Mucosa of stomach (tissue), 1 donor: ENCODE measurements around the gene OR52I1.

Experiments used
- H3K27me3 ChIP-seq: one replicate; pipeline ENCODE4 v1.7.0; 2013; ENCODE audit warnings: mild to moderate bottlenecking, low read length; ENCODE audit not compliant: control insufficient read depth, insufficient read depth
- H3K36me3 ChIP-seq: one replicate; pipeline ENCODE4 v1.7.0; 2013; ENCODE audit warnings: low read length; ENCODE audit not compliant: control insufficient read depth, insufficient read depth
- H3K4me1 ChIP-seq: one replicate; pipeline ENCODE4 v1.7.0; 2013; ENCODE audit warnings: mild to moderate bottlenecking, low read length; ENCODE audit not compliant: control insufficient read depth, insufficient read depth
- H3K4me3 ChIP-seq: one replicate; pipeline ENCODE4 v1.7.0; 2013; ENCODE audit warnings: low read length
- H3K9ac ChIP-seq: one replicate; pipeline ENCODE4 v1.7.0; 2013; ENCODE audit warnings: mild to moderate bottlenecking, low read length, moderate library complexity
- H3K9me3 ChIP-seq: one replicate; pipeline ENCODE4 v1.7.0; 2013; ENCODE audit warnings: mild to moderate bottlenecking, low read length, moderate library complexity; ENCODE audit not compliant: control insufficient read depth
- donor health status: Pancreatic carcinoma.

The OR52I1 gene, protein sequence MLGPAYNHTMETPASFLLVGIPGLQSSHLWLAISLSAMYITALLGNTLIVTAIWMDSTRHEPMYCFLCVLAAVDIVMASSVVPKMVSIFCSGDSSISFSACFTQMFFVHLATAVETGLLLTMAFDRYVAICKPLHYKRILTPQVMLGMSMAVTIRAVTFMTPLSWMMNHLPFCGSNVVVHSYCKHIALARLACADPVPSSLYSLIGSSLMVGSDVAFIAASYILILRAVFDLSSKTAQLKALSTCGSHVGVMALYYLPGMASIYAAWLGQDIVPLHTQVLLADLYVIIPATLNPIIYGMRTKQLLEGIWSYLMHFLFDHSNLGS

DNA sequence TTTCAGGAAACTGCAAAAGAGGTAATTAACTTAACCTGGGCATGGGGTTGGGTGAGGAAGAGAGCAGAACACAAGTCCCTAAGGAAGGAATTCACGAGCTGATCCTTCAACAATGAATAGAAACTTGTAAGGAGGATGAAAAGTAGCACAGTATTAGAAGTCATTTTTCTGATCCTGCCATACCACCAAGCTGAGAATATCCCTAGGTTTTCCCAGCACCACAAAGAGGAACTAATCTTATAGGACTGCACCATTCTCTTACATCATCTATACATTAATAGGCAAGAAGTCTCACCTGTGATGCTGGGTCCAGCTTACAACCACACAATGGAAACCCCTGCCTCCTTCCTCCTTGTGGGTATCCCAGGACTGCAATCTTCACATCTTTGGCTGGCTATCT is at the start of gene OR52I1:
Gene OR52I1, plus strand, starts transcription at position 301 of the 400 bp plus-strand sequence. Its CDS starts 0 bp downstream, at position 301.
- no peak within 1 kb of the TSS for H3K4me3 ChIP-seq
- H3K9ac ChIP-seq = no peak within 1 kb of the TSS
- no peaks in the 10 kb centered on the region for H3K9me3 ChIP-seq
- no peaks in the 10 kb centered on the region for H3K36me3 ChIP-seq
- H3K27me3 ChIP-seq = no peaks in the 10 kb centered on the region
- no peaks in the 10 kb centered on the region for H3K4me1 ChIP-seq

DNA sequence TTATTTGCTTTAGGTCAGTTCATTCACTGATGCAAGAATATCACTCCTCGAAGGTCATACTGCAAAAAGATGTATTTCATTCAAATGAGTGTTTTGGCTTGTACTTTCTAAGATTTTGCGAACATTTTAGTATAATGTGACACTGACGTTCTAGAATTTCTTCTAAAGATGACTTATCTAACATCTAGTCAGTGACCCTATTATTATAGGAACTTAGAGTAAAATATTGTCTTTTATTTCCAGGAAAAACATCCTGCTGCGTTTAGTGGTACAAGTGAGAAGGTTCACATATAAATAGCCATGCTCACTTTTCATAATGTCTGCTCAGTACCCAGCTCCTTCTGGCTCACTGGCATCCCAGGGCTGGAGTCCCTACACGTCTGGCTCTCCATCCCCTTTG is 48.9 kb upstream of the OR52I1 start, which contains the start of gene OR52M1:
Gene OR52M1, plus strand, starts transcription at position 301 of the 400 bp plus-strand sequence. Its CDS starts 0 bp downstream, at position 301.
- H3K9me3 ChIP-seq = no peaks in the 10 kb centered on the region
- peaks cover 5% of the 10 kb centered on the region for H3K4me1 ChIP-seq
- no peaks in the 10 kb centered on the region for H3K27me3 ChIP-seq
- H3K4me3 ChIP-seq = no peak within 1 kb of the TSS
- H3K36me3 ChIP-seq = no peaks in the 10 kb centered on the region
- H3K9ac ChIP-seq = no peak within 1 kb of the TSS

DNA sequence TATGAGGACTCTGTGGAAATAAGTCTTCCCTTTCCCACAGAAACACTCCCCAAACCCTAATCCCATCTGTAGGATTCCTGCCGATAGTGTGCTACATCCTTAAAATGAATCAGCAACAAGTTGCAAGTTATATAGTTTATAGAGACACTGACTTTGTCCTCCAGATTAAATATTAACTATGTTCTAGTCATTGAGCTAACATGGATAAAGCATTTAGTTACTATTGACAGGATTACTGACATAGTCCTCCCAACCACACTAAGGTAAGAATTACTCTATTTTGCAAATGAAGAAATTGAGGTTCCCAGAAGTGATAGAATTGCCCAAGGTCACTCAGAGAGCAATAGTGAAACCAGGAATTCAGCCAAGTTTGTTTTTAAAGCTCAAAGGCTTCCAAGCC is 47.0 kb upstream of the OR52I1 start:
- H3K9ac ChIP-seq = no peak overlapping the region
- H3K36me3 ChIP-seq = no peaks in the 10 kb centered on the region
- peaks cover 5% of the 10 kb centered on the region for H3K4me1 ChIP-seq
- H3K4me3 ChIP-seq = no peak overlapping the region
- H3K9me3 ChIP-seq = no peaks in the 10 kb centered on the region
- no peaks in the 10 kb centered on the region for H3K27me3 ChIP-seq

DNA sequence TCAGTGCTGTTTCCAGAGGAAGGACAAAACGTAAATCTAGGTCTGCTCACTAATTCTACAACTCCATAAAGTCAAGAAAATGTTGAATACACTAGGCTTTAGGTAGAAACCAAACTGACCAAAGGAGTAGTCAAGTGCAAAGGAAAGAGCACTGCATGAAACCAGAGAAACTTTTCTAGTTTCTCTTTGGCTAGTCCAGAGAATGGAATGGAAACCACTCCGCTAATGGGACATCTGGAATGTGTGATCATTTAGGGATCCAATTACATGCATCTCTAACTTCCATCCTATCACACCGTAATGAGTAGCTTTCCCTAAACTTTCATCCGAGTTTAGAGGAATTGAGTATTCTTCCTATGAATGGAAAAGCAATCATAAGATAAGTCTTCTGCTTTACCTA is 46.4 kb upstream of the OR52I1 start:
- peaks cover 5% of the 10 kb centered on the region for H3K4me1 ChIP-seq
- H3K4me3 ChIP-seq = no peak overlapping the region
- no peaks in the 10 kb centered on the region for H3K27me3 ChIP-seq
- H3K36me3 ChIP-seq = no peaks in the 10 kb centered on the region
- no peak overlapping the region for H3K9ac ChIP-seq
- no peaks in the 10 kb centered on the region for H3K9me3 ChIP-seq

DNA sequence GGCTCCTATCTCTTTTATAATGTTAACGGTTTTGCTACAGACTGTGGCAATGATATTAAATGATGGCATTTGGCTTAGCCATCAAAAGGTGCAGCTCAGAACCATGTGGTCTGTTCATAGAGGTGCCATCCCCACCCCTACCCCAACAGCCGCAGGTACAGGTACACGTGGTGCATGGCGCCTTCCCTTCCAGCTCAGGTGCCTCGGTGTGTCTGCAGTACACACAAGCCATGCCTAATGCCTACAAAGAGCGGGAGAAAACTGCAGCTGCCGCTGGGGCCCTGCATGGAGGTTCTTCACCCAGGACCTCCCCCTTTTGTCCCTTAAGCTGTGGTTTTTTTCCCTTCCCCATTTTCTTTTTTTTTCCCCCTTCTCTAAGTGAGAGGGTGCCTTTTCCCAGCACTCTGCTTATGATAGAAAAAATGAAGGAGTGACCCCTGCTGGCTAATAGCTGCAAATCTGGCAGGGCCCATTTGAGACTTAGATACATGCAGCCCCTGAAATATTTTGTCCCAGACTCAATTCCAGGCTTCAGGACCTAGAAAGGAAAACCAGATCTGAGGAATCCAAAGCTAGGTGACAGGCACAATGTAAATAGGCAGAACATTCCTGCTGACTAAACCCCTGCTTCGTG is 42.4 kb upstream of the OR52I1 start:
- no peaks in the 10 kb centered on the region for H3K36me3 ChIP-seq
- H3K4me1 ChIP-seq = peaks cover 5% of the 10 kb centered on the region
- no peaks in the 10 kb centered on the region for H3K9me3 ChIP-seq
- H3K27me3 ChIP-seq = no peaks in the 10 kb centered on the region
- H3K4me3 ChIP-seq = no peak overlapping the region
- no peak overlapping the region for H3K9ac ChIP-seq

DNA sequence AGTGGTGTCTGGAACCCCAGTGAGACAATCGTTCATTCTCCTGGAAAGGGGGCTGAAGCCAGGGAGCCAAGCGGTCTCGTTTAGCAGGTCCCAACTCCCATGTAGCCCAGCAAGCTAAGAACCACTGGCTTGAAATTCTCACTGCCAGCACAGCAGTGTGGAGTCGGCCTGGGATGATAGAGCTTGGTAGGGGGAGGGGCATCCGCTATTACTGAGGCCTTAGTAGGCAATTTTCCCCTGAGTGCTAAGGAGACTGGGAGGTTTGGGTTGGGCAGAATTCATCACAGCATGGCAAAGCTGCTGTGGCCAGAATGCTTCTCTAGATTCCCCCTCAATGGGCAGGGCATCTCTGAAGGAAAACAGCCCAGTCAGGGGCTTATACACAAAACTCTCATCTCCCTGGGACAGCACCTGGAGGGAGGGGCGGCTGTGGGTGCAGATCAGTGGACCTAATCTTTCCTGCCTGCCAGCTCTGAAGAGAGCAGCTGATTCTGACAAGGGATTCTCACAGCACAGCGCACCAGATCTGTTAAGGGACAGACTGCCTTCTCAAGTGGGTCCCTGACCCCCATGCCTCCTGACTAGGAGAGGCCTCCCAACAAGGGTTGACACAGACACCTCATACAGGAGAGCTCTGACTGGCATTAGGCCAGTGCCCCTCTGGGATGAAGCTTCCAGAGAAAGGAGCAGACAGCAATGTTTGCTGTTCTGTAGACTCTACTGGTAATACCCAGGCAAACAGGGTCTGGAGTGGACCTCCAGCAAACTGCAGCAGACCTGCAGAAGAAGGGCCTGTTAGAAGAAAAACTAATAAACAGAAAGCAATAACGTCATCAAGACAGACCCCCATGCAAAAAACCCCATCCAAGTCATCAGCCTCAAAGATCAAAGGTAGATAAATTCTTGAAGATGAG is 34.1 kb upstream of the OR52I1 start:
- Histone ChIP-seq H3K4me1 (no peaks in the 10 kb centered on the region), H3K4me3 (no peak overlapping the region), H3K9ac (no peak overlapping the region), H3K27me3 (no peaks in the 10 kb centered on the region), H3K36me3 (no peaks in the 10 kb centered on the region), H3K9me3 (no peaks in the 10 kb centered on the region)

DNA sequence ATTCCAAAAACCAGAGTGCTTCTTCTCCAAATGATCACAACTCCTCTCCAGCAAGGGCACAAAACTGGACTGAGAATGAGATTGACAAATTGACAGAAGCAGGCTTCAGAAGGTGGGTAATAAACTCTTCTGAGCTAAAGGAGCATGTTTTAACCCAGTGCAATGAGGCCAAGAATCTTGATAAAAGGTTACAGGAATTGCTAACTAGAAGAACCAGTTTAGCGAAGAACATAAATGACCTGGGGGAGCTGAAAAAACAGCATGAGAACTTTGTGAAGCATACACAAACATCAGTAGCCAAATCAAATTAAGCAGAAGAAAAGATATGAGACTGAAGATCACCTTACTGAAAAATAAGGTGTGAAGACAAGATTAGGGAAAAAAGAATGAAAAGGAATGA is 33.4 kb upstream of the OR52I1 start:
- no peaks in the 10 kb centered on the region for H3K4me1 ChIP-seq
- H3K4me3 ChIP-seq = no peak overlapping the region
- H3K36me3 ChIP-seq = no peaks in the 10 kb centered on the region
- no peak overlapping the region for H3K9ac ChIP-seq
- no peaks in the 10 kb centered on the region for H3K9me3 ChIP-seq
- H3K27me3 ChIP-seq = no peaks in the 10 kb centered on the region

DNA sequence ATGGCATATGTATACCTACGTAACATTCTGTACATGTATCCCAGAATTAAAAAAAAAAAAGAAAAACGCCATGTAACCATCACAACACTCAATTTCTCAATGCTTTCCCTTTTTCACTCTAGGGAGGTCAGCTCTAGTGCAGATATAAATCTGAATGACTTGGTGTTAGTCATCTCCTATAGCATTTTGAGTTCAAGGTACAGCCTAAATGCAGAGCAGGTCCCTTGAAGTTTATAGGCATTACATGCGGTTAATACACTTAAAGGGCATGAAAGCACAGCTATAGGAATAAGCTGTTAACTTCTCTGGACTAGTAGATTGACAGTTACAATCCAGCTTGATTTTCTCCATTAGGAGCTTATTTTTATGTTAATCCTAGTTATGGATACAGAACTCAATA is 28.5 kb upstream of the OR52I1 start:
- Histone ChIP-seq H3K36me3 (no peaks in the 10 kb centered on the region), H3K9ac (no peak overlapping the region), H3K4me3 (no peak overlapping the region), H3K27me3 (no peaks in the 10 kb centered on the region), H3K9me3 (no peaks in the 10 kb centered on the region), H3K4me1 (no peaks in the 10 kb centered on the region)

DNA sequence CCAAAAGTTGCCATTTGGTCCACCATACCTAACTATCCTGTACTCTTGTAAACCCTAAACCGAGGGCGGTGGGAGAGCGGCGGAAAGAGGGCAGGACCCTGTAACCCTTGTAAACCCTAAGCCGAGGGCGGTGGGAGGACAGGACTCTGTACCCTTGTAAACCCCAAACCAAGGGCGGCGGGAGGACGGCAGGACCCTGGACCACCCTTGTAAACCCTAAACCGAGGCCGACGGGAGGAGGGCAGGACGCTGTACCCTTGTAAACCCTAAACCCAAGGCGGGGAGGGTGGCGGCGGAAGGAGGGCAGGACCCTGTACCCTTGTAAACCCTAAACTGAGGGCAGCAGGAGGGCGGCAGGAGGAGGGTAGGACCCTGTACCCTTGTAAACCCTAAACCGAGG is 24.8 kb upstream of the OR52I1 start:
- no peaks in the 10 kb centered on the region for H3K27me3 ChIP-seq
- H3K9me3 ChIP-seq = no peaks in the 10 kb centered on the region
- H3K36me3 ChIP-seq = no peaks in the 10 kb centered on the region
- no peak overlapping the region for H3K9ac ChIP-seq
- H3K4me1 ChIP-seq = no peaks in the 10 kb centered on the region
- no peak overlapping the region for H3K4me3 ChIP-seq

DNA sequence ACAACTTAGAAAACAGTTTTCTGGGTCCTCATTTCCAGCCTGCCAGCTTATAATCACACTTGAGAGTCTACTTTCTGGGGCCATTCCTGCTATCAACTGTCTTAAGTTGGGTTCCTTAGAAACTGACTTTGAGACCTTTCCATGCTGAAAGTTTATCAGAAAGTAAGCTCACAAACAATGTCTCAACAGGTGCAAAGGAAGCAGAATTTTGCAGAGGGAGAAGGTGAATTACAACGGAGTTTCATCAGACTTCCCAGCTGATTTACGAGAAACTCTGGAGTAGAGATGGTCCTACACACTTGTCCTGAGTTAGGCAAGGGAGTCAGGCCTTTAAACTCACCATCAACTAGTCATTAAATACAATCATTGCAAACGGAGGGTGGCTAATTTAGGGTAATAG is 17.0 kb upstream of the OR52I1 start:
- H3K9ac ChIP-seq = no peak overlapping the region
- H3K36me3 ChIP-seq = no peaks in the 10 kb centered on the region
- H3K9me3 ChIP-seq = no peaks in the 10 kb centered on the region
- H3K4me3 ChIP-seq = no peak overlapping the region
- no peaks in the 10 kb centered on the region for H3K4me1 ChIP-seq
- H3K27me3 ChIP-seq = no peaks in the 10 kb centered on the region

DNA sequence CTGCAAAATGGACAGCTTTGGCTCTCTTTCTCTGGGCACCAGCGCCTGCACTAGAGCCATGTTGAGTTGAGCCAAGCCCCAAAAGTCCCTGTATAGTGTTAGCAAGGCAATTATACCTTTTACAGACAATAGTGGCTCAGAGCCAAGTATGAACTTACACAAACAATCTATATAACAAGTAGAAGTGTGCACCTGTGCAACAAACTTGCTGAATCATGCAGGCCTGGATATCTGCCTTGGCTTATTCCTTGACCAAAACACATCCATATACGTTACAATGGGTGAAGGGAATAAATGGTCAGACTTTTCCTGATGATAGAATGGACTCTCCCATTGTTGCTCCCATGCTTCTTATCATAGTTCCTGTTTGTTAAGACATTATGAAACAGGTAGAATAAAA is 16.1 kb upstream of the OR52I1 start:
- Histone ChIP-seq H3K27me3 (no peaks in the 10 kb centered on the region), H3K36me3 (no peaks in the 10 kb centered on the region), H3K4me3 (no peak overlapping the region), H3K4me1 (no peaks in the 10 kb centered on the region), H3K9me3 (no peaks in the 10 kb centered on the region), H3K9ac (no peak overlapping the region)

DNA sequence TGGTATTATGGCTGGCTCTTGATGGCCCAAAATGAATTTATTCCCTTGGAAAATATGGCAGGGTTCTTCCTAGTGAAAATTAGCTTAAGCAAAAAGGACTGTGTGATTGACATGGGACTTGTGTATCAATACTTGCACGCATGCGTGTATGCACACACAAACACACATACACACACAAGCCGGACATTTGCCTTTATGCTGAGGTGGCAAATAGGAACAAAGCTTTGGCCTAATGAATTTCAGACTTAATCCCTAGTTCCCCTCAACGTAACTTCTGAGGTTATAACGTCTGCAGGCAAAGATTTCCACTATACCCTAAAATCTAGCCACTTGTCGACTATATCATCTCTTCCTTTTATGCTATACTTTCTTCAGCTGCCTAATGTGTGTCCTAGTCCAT is 15.2 kb upstream of the OR52I1 start:
- Histone ChIP-seq H3K27me3 (no peaks in the 10 kb centered on the region), H3K9me3 (no peaks in the 10 kb centered on the region), H3K36me3 (no peaks in the 10 kb centered on the region), H3K4me3 (no peak overlapping the region), H3K4me1 (no peaks in the 10 kb centered on the region), H3K9ac (no peak overlapping the region)
